Colonic mucosa (tissue), 4 donors: ENCODE data around the gene PAPLN. TPM values are rescaled to one million over a fixed set of nuclear protein-coding genes. Genes with fewer than 3 reads are reported as not detected.

Experiments used
- DNase-seq: peaks from one replicate; pipeline ENCODE4 v3.0.0-alpha.2; 2020
- H3K27ac ChIP-seq: fragments of 200-600 bp; one replicate; pipeline ENCODE4 v1.8.0; 2021
- H3K27me3 ChIP-seq: fragments of 200-600 bp; one replicate; pipeline ENCODE4 v1.8.0; 2021
- H3K36me3 ChIP-seq: fragments of 200-600 bp; one replicate; pipeline ENCODE4 v1.8.0; 2021
- H3K4me1 ChIP-seq: fragments of 200-600 bp; one replicate; pipeline ENCODE4 v1.8.0; 2021; ENCODE audit warnings: mild to moderate bottlenecking
- H3K4me3 ChIP-seq: fragments of 200-600 bp; one replicate; pipeline ENCODE4 v1.8.0; 2021
- H3K9ac ChIP-seq, 2 donors: one replicate each; pipeline ENCODE4 v1.7.0; 2013; ENCODE audit warnings: control low read depth in 2 of 2, low read depth in 2 of 2, low read length in 2 of 2
- H3K9me3 ChIP-seq: fragments of 200-600 bp; one replicate; pipeline ENCODE4 v1.8.0; 2021
- intact Hi-C: fragments of 100-400 bp; cut with DNase I; formaldehyde crosslinking; loops from one replicate; pipeline ENCODE4 v1.14.1; 2022
- total RNA-seq, 2 donors: library from RNA; stranded (reverse); fragmentation: NEBNext Ultra II Directional in 1 of 2; extraction: Animal tissue kit (Norgen Biotek cat#: 25700) in 1 of 2; gene quantifications; one replicate each; pipeline ENCODE4 v1.2.1, GENCODE V29; 2021
- TF ChIP-seq, protein P1 (sequence below): fragments of 200-600 bp; IDR thresholded peaks from one replicate; pipeline ENCODE4 v1.8.0; 2022; ENCODE audit warnings: antibody characterized with exemption, mild to moderate bottlenecking
- donor health status: healthy.
- donor health status: DM: no; HTN: no; CAD: no.
- donor health status: DM: no; HTN: no; CAD: no.

The PAPLN gene
- total RNA-seq, 2 donors from 2014 or later: 3.2 to 4.3 TPM

DNA sequence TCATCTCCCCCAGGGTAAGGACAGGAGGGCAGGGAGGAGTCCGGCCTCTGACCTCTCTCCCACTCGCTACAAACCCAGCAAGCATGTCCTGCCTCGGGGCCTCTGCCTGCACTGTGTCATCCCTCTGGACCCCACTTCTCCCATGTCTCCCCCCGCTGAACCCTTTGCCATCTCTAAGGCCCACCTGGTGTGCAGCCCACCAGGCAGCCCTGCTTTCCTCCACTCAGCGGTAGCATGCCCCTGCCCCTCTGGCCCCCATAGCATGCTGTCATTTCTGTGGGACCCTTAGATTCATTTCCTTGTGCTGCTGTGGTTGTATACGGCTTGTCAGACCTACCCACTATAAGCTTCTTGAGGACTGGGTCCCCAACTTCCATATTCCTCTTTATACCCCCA lies 17.7 kb downstream of the PAPLN start:
- Histone ChIP-seq H3K4me3 (no peak overlapping the region), H3K9ac (no peak overlapping the region), H3K4me1 (no peaks in the 10 kb centered on the region), H3K36me3 (no peaks in the 10 kb centered on the region), H3K9me3 (no peaks in the 10 kb centered on the region), H3K27me3 (no peaks in the 10 kb centered on the region), H3K27ac (no peak overlapping the region)
- DNase-seq: no peak
- intact Hi-C loops: no loop called here
- TF ChIP-seq, protein P1, sequence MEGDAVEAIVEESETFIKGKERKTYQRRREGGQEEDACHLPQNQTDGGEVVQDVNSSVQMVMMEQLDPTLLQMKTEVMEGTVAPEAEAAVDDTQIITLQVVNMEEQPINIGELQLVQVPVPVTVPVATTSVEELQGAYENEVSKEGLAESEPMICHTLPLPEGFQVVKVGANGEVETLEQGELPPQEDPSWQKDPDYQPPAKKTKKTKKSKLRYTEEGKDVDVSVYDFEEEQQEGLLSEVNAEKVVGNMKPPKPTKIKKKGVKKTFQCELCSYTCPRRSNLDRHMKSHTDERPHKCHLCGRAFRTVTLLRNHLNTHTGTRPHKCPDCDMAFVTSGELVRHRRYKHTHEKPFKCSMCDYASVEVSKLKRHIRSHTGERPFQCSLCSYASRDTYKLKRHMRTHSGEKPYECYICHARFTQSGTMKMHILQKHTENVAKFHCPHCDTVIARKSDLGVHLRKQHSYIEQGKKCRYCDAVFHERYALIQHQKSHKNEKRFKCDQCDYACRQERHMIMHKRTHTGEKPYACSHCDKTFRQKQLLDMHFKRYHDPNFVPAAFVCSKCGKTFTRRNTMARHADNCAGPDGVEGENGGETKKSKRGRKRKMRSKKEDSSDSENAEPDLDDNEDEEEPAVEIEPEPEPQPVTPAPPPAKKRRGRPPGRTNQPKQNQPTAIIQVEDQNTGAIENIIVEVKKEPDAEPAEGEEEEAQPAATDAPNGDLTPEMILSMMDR: no peak

DNA sequence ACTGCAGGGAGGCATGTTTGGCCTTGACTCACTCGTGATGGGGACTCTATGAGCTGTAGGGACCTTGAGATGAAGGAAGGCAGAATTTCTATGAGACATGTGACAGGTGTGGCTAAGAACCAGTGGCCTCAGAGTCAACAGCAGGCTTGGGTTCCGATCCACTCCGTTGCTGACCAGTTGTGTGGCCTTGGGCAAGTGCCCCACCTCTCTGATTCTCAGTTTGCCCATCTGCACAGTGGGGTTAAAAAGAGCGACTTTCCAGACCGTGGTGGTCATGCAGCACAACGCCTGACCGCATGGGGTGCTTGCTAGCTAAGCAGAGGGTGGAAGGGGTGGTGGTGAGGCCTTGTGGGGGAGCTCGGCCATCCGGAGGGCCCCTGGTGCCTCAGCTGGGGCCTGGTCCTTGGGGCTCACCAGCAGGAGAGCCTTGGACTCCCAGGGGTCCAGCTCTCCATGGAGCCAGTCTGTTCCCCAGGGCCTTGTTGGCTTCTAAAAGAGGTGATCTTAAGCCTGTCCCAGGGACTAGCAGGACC lies 18.5 kb downstream of the PAPLN start:
- Histone ChIP-seq H3K4me1 (no peaks in the 10 kb centered on the region), H3K9me3 (no peaks in the 10 kb centered on the region), H3K9ac (no peak overlapping the region), H3K36me3 (no peaks in the 10 kb centered on the region), H3K4me3 (no peak overlapping the region), H3K27me3 (no peaks in the 10 kb centered on the region), H3K27ac (no peak overlapping the region)
- intact Hi-C loops: no loop called here
- no peak for DNase-seq
- TF ChIP-seq, protein P1: no peak

DNA sequence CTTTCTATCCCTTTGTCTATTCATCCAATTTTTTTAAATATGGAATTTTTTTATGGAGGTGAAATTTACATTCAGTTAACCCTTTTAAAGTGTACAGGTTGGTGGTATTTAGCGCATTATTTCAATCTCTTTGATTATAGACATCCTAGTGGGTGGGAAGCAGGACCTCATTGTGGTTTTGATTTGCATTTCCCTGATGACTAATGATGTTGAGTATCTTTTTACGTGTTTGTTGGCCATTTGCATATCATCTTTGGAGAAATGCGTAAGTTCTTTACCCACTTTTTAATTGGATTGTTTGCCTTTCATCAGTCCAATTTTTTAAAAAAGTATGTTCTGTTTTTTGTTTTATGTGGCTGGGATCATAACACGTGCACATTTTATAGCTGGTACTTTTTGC lies 20.8 kb downstream of the PAPLN start:
- Histone ChIP-seq H3K9me3 (no peaks in the 10 kb centered on the region), H3K27ac (no peak overlapping the region), H3K36me3 (no peaks in the 10 kb centered on the region), H3K4me3 (no peak overlapping the region), H3K27me3 (no peaks in the 10 kb centered on the region), H3K4me1 (no peaks in the 10 kb centered on the region), H3K9ac (no peak overlapping the region)
- TF ChIP-seq, protein P1: no peak
- no peak for DNase-seq
- intact Hi-C loops: no loop called here

DNA sequence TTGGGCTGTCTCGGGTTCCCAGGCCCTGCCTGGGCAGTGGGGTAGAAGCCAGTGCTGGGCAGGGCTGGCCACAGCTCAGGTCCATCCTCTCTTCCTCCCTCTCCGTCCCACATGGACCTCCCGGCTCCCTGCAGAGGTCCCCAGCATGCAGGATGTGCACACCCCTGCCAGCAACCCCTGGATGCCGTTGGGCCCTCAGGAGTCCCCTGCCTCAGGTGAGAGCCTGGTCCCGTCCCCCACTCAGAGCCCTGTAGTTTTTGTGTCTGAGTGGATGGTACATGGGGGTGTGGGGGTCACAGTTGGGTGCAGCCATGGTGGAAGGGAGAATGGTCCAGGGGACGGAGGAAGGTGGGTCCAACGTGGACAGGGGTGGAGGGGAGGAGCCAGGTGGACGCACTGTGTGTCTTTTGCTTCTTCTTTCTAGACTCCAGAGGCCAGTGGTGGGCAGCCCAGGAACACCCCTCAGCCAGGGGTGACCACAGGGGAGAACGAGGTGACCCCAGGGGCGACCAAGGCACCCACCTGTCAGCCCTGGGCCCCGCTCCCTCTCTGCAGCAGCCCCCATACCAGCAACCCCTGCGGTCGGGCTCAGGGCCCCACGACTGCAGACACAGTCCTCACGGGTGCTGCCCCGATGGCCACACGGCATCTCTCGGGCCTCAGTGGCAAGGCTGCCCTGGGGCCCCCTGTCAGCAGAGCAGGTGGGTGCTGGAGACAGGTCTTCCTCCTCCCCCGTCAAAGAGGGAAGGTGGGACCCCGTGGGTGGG lies 21.7 kb downstream of the PAPLN start:
- no peak overlapping the region for H3K9ac ChIP-seq
- TF ChIP-seq, protein P1: no peak
- H3K27ac ChIP-seq: no peak overlapping the region
- H3K27me3 ChIP-seq: no peaks in the 10 kb centered on the region
- intact Hi-C loops: no loop called here
- H3K36me3 ChIP-seq: no peaks in the 10 kb centered on the region
- no peaks in the 10 kb centered on the region for H3K9me3 ChIP-seq
- no peaks in the 10 kb centered on the region for H3K4me1 ChIP-seq
- no peak overlapping the region for H3K4me3 ChIP-seq
- DNase-seq: no peak

DNA sequence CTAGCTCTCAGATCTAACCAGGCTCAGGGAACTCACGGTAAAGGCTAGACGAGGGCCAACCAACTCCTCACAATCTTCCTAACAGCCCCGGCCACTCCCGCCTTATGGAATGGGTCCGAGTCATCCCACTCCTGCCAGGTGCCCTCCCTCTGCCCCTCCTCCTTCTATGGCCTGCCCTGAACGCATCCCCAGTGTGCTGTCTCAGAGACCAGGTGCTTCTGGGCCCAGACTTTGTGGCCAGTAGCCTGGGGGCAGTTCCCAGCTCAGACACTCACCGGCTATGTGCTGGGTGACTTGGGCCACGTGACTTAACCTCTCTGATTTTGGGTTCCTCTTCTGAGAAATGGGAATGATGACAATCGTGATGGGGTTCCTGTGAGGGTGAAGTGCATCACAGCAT lies 22.5 kb downstream of the PAPLN start:
- Histone ChIP-seq H3K9ac (no peak overlapping the region), H3K27me3 (no peaks in the 10 kb centered on the region), H3K9me3 (no peaks in the 10 kb centered on the region), H3K27ac (no peak overlapping the region), H3K4me3 (no peak overlapping the region), H3K4me1 (no peaks in the 10 kb centered on the region), H3K36me3 (no peaks in the 10 kb centered on the region)
- TF ChIP-seq, protein P1: no peak
- intact Hi-C loops: no loop called here
- no peak for DNase-seq
